HepG2 (cell line): ENCODE data around the gene ZNF230. TPM values are rescaled to one million over a fixed set of nuclear protein-coding genes. Genes with fewer than 3 reads are reported as not detected.

Source experiments
- ATAC-seq: fragments of 200-7000 bp; cut with Tn5 transposase; 3 replicates; pipeline ENCODE4 v1.9.1; 2020; ENCODE audit warnings: mild to moderate bottlenecking, moderate library complexity
- BruUV-seq: library from RNA; stranded (reverse); fragments of 400-500 nt; replicated peaks from 2 replicates; lab custom pipeline; 2021; lab: Mats Ljungman, UMichigan
- CTCF ChIA-PET: fragments of 300-600 bp; formaldehyde crosslinking; extraction: SDS; loops from one replicate; lab custom pipeline; 2021; ENCODE audit warnings: low total read pairs, inconsistent platforms, low intra/inter-chr PET ratio; lab: Yijun Ruan, JAX
- POLR2A ChIA-PET: fragments of 350-600 bp; sonication (Branson Sonifier 250); formaldehyde crosslinking; loops from one replicate; lab custom pipeline; 2020; ENCODE audit warnings: antibody characterized with exemption, inconsistent platforms; lab: Yijun Ruan, JAX
- DNase-seq: peaks from one replicate; pipeline ENCODE4 v3.0.0-alpha.2; 2015; ENCODE audit warnings: low spot score
- FAIRE-seq: peaks from 3 replicates; lab custom pipeline; 2011; peaks lifted over from hg19 to GRCh38; lab: Jason Lieb, UNC
- H2AFZ ChIP-seq: one replicate; pipeline ENCODE4 v1.6.1; 2011; ENCODE audit warnings: low read length, inconsistent platforms
- H3K27ac ChIP-seq: fragments of 300-600 bp; 3 replicates; pipeline ENCODE4 v1.8.0; 2011; ENCODE audit warnings: mixed run types, mild to moderate bottlenecking, mixed read lengths, low read length, inconsistent platforms; ENCODE audit not compliant: insufficient read depth; ENCODE audit errors: extremely low read length
- H3K27me3 ChIP-seq, 2 experiments: fragments of 200-600 bp in 1 of 2; 2 replicates in 1 of 2; 3 replicates in 1 of 2; pipeline versions ENCODE4 v1.6.0 to v1.8.0; 2011; ENCODE audit warnings: low read length in 2 of 2, mild to moderate bottlenecking in 2 of 2, moderate library complexity in 2 of 2, inconsistent platforms in 1 of 2; ENCODE audit not compliant: insufficient read depth in 2 of 2, control insufficient read depth in 1 of 2
- H3K36me3 ChIP-seq, 2 experiments: fragments of 200-600 bp in 1 of 2; replicated peaks in 1 of 2; 2 replicates in 1 of 2; 3 replicates in 1 of 2; pipeline versions ENCODE4 v1.5.1 to v1.8.0; 2011; ENCODE audit warnings: low read length in 2 of 2, inconsistent platforms in 1 of 2; ENCODE audit not compliant: insufficient read depth in 2 of 2, control insufficient read depth in 1 of 2
- H3K4me1 ChIP-seq: 2 replicates; pipeline ENCODE4 v1.5.1; 2012; ENCODE audit warnings: low read length, inconsistent platforms; ENCODE audit not compliant: insufficient read depth
- H3K4me2 ChIP-seq: 2 replicates; pipeline ENCODE4 v1.6.0; 2011; ENCODE audit warnings: low read depth, low read length, inconsistent platforms
- H3K4me3 ChIP-seq, 3 experiments: fragments of 200-600 bp in 1 of 3; sonication (generic), shearing (Covaris generic) in 1 of 3; replicated peaks in 1 of 3; 2 replicates each; pipeline ENCODE4 v1.5.1; 2011 to 2016; ENCODE audit warnings: low read length in 3 of 3, inconsistent platforms in 2 of 3, low read depth in 2 of 3, mild to moderate bottlenecking in 2 of 3, control low read depth in 1 of 3, mixed read lengths in 1 of 3; ENCODE audit not compliant: insufficient read depth in 1 of 3
- H3K79me2 ChIP-seq: one replicate; pipeline ENCODE4 v1.6.1; 2011; ENCODE audit warnings: low read length, inconsistent platforms; ENCODE audit not compliant: insufficient read depth
- H3K9ac ChIP-seq: 2 replicates; pipeline ENCODE4 v1.6.0; 2011; ENCODE audit warnings: mild to moderate bottlenecking, low read depth, low read length, inconsistent platforms; ENCODE audit not compliant: insufficient read depth
- H3K9me3 ChIP-seq: 2 replicates; pipeline ENCODE4 v1.5.1; 2012; ENCODE audit warnings: mild to moderate bottlenecking, low read length
- H4K20me1 ChIP-seq: 2 replicates; pipeline ENCODE4 v1.6.0; 2011; ENCODE audit warnings: inconsistent platforms, mild to moderate bottlenecking, low read length, moderate library complexity; ENCODE audit not compliant: insufficient read depth
- CBFB ChIP-seq: sonication (generic); formaldehyde crosslinking; IDR thresholded peaks from 2 replicates; pipeline ENCODE4 v1.4.0; 2020; ENCODE audit warnings: missing genetic modification reagents
- HCFC1 ChIP-seq: fragments of 150-350 bp; IDR thresholded peaks from 2 replicates; pipeline ENCODE4 v1.6.1; 2014; ENCODE audit warnings: low read depth, low read length
- IRX3 ChIP-seq: sonication (generic); formaldehyde crosslinking; IDR thresholded peaks from 2 replicates; pipeline ENCODE4 v1.8.1; 2023; ENCODE audit warnings: mild to moderate bottlenecking, low read depth, missing genetic modification reagents, borderline replicate concordance
- NFIC ChIP-seq: IDR thresholded peaks from 2 replicates; pipeline ENCODE4 v1.6.1; 2012; ENCODE audit warnings: mild to moderate bottlenecking, low read length, inconsistent platforms
- RARG ChIP-seq: sonication (generic); formaldehyde crosslinking; IDR thresholded peaks from 2 replicates; pipeline ENCODE4 v1.4.0; 2020; ENCODE audit warnings: low read depth, mild to moderate bottlenecking, missing genetic modification reagents
- SRF ChIP-seq: IDR thresholded peaks from 2 replicates; pipeline ENCODE4 v1.6.1; 2011; ENCODE audit warnings: mild to moderate bottlenecking, low read depth, low read length, moderate library complexity
- TP53 ChIP-seq: sonication (generic); formaldehyde crosslinking; conservative IDR thresholded peaks from 2 replicates; pipeline ENCODE4 v1.4.0; 2020; ENCODE audit warnings: missing genetic modification reagents
- ZMYM3 ChIP-seq: sonication (generic); formaldehyde crosslinking; IDR thresholded peaks from 2 replicates; pipeline ENCODE4 v1.5.1; 2020; ENCODE audit warnings: mild to moderate bottlenecking, missing genetic modification reagents
- ZNF501 ChIP-seq: sonication (generic); formaldehyde crosslinking; IDR thresholded peaks from 2 replicates; pipeline ENCODE4 v1.5.1; 2020; ENCODE audit warnings: mild to moderate bottlenecking, moderate library complexity, missing genetic modification reagents
- ZNF574 ChIP-seq: sonication (generic); formaldehyde crosslinking; IDR thresholded peaks from 2 replicates; pipeline ENCODE4 v1.4.0; 2020; ENCODE audit warnings: missing genetic modification reagents
- WGBS: methylation state at CpG from one replicate; pipeline ENCODE4 v1.1.6; 2017; ENCODE audit warnings: low lambda C conversion rate; 5-methylcytosine and 5-hydroxymethylcytosine counted together
- in situ Hi-C: cut with HindIII; loops from 2 replicates; pipeline ENCODE4 v1.10.0; 2017; ENCODE audit warnings: low pct_unique_long_range_greater_than_20kb; ENCODE audit not compliant: extremely low pct_ligation_motif_present
- intact Hi-C: fragments of 100-400 bp; cut with micrococcal nuclease; formaldehyde crosslinking; loops from one replicate; pipeline ENCODE4 v1.10.0; 2022; ENCODE audit not compliant: unreplicated experiment
- polyA plus RNA-seq, 8 experiments: library from polyadenylated mRNA; depleted of rRNA in 3 of 8; stranded (reverse) in 7 of 8; unstranded in 1 of 8; fragments of >200 nt; fragmentation: Illumina TruSeq in 4 of 8; extraction: Trizol in 4 of 8; gene quantifications; 2 replicates each; pipeline versions ENCODE4 v1.2.1 to v1.2.3, GENCODE V29; 2011 to 2016; ENCODE audit warnings: low read depth in 4 of 8, missing spikeins in 1 of 8, mixed read lengths in 1 of 8; ENCODE audit not compliant: insufficient read depth in 1 of 8
- total RNA-seq, 5 experiments: library from RNA; depleted of rRNA; stranded (reverse); fragments of >200 nt; fragmentation: Illumina TruSeq; extraction: Trizol; gene quantifications; 2 replicates each; pipeline ENCODE4 v1.2.3, GENCODE V29; 2016; ENCODE audit warnings: low read depth in 1 of 5
- TF ChIP-seq, protein P1 (sequence below): sonication (generic); formaldehyde crosslinking; IDR thresholded peaks from 2 replicates; pipeline ENCODE4 v1.5.1; 2020; ENCODE audit warnings: missing genetic modification reagents, mild to moderate bottlenecking, borderline replicate concordance
- TF ChIP-seq, protein P2 (sequence below): sonication (generic); formaldehyde crosslinking; IDR thresholded peaks from 2 replicates; pipeline ENCODE4 v1.8.1; 2023; ENCODE audit warnings: missing genetic modification reagents, mild to moderate bottlenecking, borderline replicate concordance

The ZNF230 gene
- total and polyA plus RNA-seq, 2 of the 13 experiments (the other 11 are each of a cell fraction or from before 2014, with no cell fraction given), result 2.4 to 5.5 TPM

- H3K79me2 ChIP-seq, result no peaks in the 10 kb centered on the region
- no peak for DNase-seq
- ChIA-PET CTCF (no interaction called here), POLR2A (no interaction called here)
- H3K4me2 ChIP-seq, result peak overlapping the region; percentile 68
- TF ChIP-seq, protein P1, sequence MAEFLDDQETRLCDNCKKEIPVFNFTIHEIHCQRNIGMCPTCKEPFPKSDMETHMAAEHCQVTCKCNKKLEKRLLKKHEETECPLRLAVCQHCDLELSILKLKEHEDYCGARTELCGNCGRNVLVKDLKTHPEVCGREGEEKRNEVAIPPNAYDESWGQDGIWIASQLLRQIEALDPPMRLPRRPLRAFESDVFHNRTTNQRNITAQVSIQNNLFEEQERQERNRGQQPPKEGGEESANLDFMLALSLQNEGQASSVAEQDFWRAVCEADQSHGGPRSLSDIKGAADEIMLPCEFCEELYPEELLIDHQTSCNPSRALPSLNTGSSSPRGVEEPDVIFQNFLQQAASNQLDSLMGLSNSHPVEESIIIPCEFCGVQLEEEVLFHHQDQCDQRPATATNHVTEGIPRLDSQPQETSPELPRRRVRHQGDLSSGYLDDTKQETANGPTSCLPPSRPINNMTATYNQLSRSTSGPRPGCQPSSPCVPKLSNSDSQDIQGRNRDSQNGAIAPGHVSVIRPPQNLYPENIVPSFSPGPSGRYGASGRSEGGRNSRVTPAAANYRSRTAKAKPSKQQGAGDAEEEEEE, result no peak
- no peaks in the 10 kb centered on the region; a peak in 1 of 5 replicates for H3K27me3 ChIP-seq
- WGBS, result 63% methylated on average over 2 of the region's 2 CpGs
- in situ Hi-C loops (no loop called here), intact Hi-C loops (loop anchor here (10.0 kb wide), 1 partner anchor 111 kb away; the partner anchor contains the start of gene ZNF224)
- no peaks in the 10 kb centered on the region for H3K9me3 ChIP-seq
- peak overlapping the region; percentile 73; the same call in 1 of the 2 replicates for H3K9ac ChIP-seq
- BruUV-seq, result no TSS peak
- H4K20me1 ChIP-seq, result no peaks in the 10 kb centered on the region
- peak overlapping the region; percentile 67 to 79 (median 78) for H3K4me3 ChIP-seq
- FAIRE-seq, result no peak
- H2AFZ ChIP-seq, result peak overlapping the region; percentile 85
- no peaks in the 10 kb centered on the region for H3K4me1 ChIP-seq
- H3K27ac ChIP-seq, result no peak overlapping the region
- no peaks in the 10 kb centered on the region for H3K36me3 ChIP-seq
- ATAC-seq, result no peak
Observed at GRCh38 chr19:43983544-43983911, 19.2 kb upstream of the ZNF230 start.

- Histone ChIP-seq H2AFZ (peak within 1 kb of the TSS; percentile 85), H3K27ac (no peak within 1 kb of the TSS), H3K9ac (peak within 1 kb of the TSS; percentile 73), H3K36me3 (0 out of 5 replicates have a peak, but pooled peaks cover 0 to under 1% of the 10 kb centered on the region in 2 experiments), H3K27me3 (no peaks in the 10 kb centered on the region; a peak in 1 of 5 replicates), H3K4me3 (peak within 1 kb of the TSS; percentile 67 to 79 (median 78)), H3K79me2 (no peaks in the 10 kb centered on the region), H3K9me3 (no peaks in the 10 kb centered on the region), H3K4me2 (peak within 1 kb of the TSS; percentile 68), H4K20me1 (no peaks in the 10 kb centered on the region), H3K4me1 (no peaks in the 10 kb centered on the region)
- in situ Hi-C loops, result no loop called here
- no TSS peak for BruUV-seq
- 2% methylated on average over 30 of the region's 40 CpGs for WGBS
- CTCF ChIA-PET, result no interaction called here
- POLR2A ChIA-PET, result interaction anchor here (1.1 to 1.2 kb wide), 2 partner anchors 18 to 49 kb away, joined by 3 read pairs; partner anchors contain the start of gene ZNF45
- DNase-seq (peak; percentile 87), ATAC-seq (peak; percentile 100), FAIRE-seq (peak; percentile 89)
- intact Hi-C loops, result loop anchor here (10.0 kb wide), 1 partner anchor 111 kb away; the partner anchor contains the start of gene ZNF224
- no peak for TF ChIP-seq TP53
- TF ChIP-seq HCFC1, result peak; percentile 93
- no peak for TF ChIP-seq ZNF501 (CRISPR knock-in tag)
- TF ChIP-seq ZMYM3 (CRISPR knock-in tag), result no peak
- 0 out of 2 replicates have a peak, but pooled peaks have one; percentile 44 for TF ChIP-seq NFIC
- TF ChIP-seq ZNF574 (CRISPR knock-in tag), result peak; percentile 77
- TF ChIP-seq CBFB (CRISPR knock-in tag), result no peak
- no peak for TF ChIP-seq RARG
- no peak for TF ChIP-seq SRF
- TF ChIP-seq IRX3 (CRISPR knock-in tag), result no peak
- TF ChIP-seq, protein P2, sequence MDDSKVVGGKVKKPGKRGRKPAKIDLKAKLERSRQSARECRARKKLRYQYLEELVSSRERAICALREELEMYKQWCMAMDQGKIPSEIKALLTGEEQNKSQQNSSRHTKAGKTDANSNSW (CRISPR knock-in tag), result no peak
Observed at GRCh38 chr19:43983912-43984686, 18.7 kb upstream of the ZNF230 start, which contains the start of gene ZNF155. Gene ZNF155, plus strand, starts transcription at chr19:43984188. Its CDS starts 4,356 bp downstream, at chr19:43988544.
